ENCODE measurements around the gene C16orf86.

GRCh38 chr16:67708368-67708771, 41.8 kb downstream of the C16orf86 start:
- TF ChIP-seq RFX5 (IDR thresholded peaks at IDR 0.05) (no peak), POLR2A (IDR thresholded peaks at IDR 0.05; ENCODE audit: low read length) (no peak), MAZ (IDR thresholded peaks at IDR 0.05; ENCODE audit: borderline replicate concordance, low read depth, low read length) (no peak)

Data from A549 (cell line).